Endothelial cell of umbilical vein (primary cell): Measurements from ENCODE around the gene ZNF346.

Experiments used
- CTCF ChIP-seq, 2 donors: IDR thresholded peaks; 1 replicate in 1 of 2; 2 replicates in 1 of 2; pipeline ENCODE4 v1.5.1; 2011; ENCODE audit warnings: low read length in 2 of 2, mild to moderate bottlenecking in 2 of 2, moderate library complexity in 2 of 2, control low read depth in 1 of 2, inconsistent platforms in 1 of 2, low read depth in 1 of 2; ENCODE audit not compliant: insufficient read depth in 1 of 2; ENCODE audit errors: extremely low read depth in 1 of 2
- EZH2 ChIP-seq: IDR thresholded peaks from 2 replicates; pipeline ENCODE4 v1.6.1; 2012; ENCODE audit warnings: borderline replicate concordance, low read depth, mild to moderate bottlenecking, moderate library complexity, low read length, inconsistent platforms; ENCODE audit not compliant: severe bottlenecking
- GATA2 ChIP-seq: IDR thresholded peaks from 2 replicates; pipeline ENCODE4 v1.7.0; 2011; ENCODE audit warnings: low read depth, mild to moderate bottlenecking, moderate library complexity, mixed read lengths, low read length; ENCODE audit not compliant: insufficient read length, insufficient read depth
- JUN ChIP-seq: IDR thresholded peaks from 2 replicates; pipeline ENCODE4 v1.6.1; 2011; ENCODE audit warnings: borderline replicate concordance, low read depth; ENCODE audit not compliant: insufficient read length, insufficient read depth
- MAX ChIP-seq: IDR thresholded peaks from 2 replicates; pipeline ENCODE4 v1.6.1; 2011; ENCODE audit not compliant: insufficient read depth, insufficient read length
- POLR2A ChIP-seq: IDR thresholded peaks from 2 replicates; pipeline ENCODE4 v1.6.1; 2012; ENCODE audit warnings: low read depth, mild to moderate bottlenecking, control low read depth, low read length
- POLR2AphosphoS5 ChIP-seq: IDR thresholded peaks from 2 replicates; pipeline ENCODE4 v1.6.1; 2012; ENCODE audit warnings: low read depth, mild to moderate bottlenecking, control low read depth, low read length, moderate library complexity; ENCODE audit not compliant: insufficient read depth

- TF ChIP-seq CTCF (IDR thresholded peaks at IDR 0.05; ENCODE audit: extremely low read depth in 1 of 2, insufficient read depth in 1 of 2, low read depth in 1 of 2, low read length in 2 of 2) (no peak), POLR2A (no peak), EZH2 (no peak), MAX (no peak), POLR2AphosphoS5 (no peak), JUN (no peak), GATA2 (no peak)
Observed at GRCh38 chr5:176987583-176987982, 34.9 kb upstream of the ZNF346 start.
